GM19238 (cell line): ENCODE results near the gene C6orf163.
"Not testable (repeated sequence)": the region's sequence is repeated elsewhere in the genome, so short reads cannot be mapped to it uniquely, and the experiment has no call there.

Experiments
- DNase-seq: peaks from one replicate; pipeline ENCODE4 v3.0.0; 2011; ENCODE audit warnings: low spot score; ENCODE audit not compliant: insufficient read length

C6orf163 gene

DNA sequence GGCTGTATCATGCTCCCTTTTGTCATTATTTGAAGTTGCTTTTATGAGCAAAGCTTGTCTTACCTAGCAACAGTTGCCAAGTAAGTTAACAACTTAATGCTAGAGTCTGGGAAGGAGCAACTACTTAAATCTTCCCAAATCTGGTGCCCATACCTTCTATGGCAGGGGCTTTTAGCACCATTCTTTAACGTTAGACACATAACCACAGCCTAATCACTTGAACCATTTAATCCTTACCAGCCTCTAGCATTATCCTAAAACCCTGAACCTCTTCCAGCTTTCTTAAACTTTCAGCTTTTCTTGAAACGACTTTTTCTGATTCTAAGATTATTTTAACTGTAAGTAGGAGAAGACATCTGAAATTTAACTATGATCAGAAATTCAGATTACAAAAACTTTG is at the start of gene C6orf163:
Gene C6orf163, plus strand, starts transcription at position 83 of the 400 bp plus-strand sequence. Its CDS starts 287 bp downstream, at position 370.
- no peak for DNase-seq

GRCh38 chr6:87297119-87297518 is 47.5 kb upstream of the C6orf163 start:
- DNase-seq, result no peak

DNA sequence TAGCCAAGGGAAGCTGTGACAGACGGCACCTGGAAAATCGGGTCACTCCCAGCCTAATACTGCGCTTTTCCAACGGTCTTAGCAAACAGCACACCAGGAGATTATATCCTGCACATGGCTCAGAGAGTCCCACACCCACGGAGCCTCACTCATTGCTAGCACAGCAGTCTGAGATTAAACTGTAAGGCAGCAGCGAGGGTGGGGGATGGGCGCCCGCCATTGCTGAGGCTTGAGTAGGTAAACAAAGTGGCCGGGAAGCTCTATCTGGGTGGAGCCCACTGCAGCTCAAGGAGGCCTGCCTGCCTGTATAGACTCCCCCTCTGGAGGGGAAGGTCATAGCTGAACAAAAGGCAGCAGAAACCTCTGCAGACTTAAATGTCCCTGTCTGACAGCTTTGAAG is 43.3 kb upstream of the C6orf163 start:
- DNase-seq, result not testable (repeated sequence)

DNA sequence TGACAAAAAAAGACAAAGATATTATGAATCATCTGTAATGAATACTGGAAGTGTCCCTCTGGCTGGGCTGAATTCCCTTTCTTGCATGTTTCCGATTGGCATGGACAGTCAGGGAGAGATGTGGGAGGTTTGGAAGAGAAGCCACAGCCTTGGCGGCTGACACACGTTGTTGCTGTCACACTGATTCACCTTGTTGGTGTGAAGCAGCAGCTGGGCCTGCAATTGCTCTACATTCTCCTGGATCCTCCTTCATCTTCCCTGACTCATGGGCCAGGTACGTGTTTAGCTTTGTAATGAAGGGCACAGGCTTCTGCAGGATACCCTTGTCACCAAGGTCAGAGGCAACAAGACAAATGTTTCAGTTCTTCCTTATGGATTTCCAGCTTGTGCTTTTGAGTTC is 35.6 kb upstream of the C6orf163 start:
- no peak for DNase-seq

GRCh38 chr6:87312860-87313259 is 31.8 kb upstream of the C6orf163 start:
- DNase-seq, result no peak

- DNase-seq, result no peak
These were observed 29.5 kb upstream of the C6orf163 start for GRCh38 chr6:87315071-87315470.

DNA sequence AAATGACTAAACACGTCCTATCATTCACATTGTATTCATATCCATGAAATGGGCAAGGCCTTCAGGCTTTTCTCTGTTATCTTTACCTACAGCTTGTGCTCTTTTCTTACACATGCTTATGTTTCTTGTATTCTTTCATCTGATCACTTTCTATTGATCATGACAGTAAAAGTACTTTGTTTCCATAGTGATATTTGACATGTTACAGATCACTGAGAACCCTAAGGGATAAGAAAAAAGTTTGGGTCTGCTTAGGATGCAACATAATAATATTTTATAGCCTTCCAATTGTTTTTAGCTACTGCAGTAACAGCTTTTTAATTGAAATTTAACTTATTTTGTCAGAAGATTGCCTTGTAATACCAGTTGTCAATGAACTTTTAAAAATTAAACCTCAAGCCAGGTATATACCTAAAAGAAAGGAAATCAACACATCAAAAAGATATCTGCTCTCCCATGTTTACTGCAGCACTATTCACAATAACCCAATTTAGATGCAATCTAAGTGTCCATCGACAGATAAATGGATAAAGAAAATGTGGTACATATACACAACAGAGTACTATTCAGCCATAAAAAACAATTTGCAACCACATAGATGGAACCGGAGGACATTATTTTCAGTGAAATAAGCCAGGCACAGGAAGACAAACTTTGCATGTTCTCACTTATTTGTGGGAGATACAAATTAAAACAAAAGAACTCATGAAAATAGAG is 25.2 kb upstream of the C6orf163 start:
- no peak for DNase-seq

DNA sequence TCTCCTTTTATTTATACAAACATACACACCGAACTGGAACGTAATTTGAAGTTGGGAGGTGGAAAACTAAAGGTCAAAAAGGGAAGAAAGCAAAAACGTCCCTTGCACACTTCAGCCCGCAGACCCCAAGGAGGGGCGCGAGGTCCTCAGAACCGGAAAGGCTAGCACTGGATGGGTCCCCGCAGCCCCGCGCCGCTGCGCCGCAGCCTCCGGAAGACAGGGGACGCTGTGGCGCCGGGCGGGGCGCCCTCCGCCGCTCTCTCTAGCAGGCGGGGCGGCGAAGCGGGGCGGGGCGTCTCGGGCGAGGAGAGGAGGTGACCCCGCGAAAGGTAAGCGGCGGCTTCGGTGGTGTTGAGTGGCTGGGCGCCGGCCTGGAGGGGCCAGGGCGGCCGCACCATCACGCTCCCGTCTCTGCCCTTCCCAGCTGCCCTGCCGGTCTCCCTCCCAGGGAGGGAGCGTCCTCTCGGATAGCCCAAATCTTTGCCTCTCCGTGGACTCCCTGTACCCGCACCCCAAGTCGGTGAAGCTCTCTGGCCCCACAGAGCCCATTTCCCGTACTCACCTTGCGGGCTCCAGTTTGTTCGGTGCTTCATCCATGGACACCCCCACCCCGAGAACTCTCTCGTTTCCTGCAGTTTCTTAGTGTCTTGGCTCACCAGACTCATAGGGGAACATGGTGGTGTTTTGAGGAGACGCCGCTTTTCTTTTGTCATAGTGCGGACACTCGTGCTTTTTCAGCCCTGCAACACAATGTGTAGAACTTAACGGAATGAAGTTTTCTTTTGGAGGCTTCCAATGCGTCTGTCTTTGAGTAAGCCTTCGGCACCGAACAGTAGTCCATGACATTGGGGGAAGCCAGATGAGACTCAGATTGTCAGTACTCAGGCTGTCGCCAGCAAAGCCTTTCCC is 22.1 kb upstream of the C6orf163 start, which contains the start of gene SMIM8:
Gene SMIM8, plus strand, starts transcription at position 285 of the 909 bp plus-strand sequence. CDS start 14,444 bp downstream, outside the sequence.
- DNase-seq, result peak; percentile 87

GRCh38 chr6:87323880-87324279 is 20.7 kb upstream of the C6orf163 start:
- not testable (repeated sequence) for DNase-seq

GRCh38 chr6:87330961-87331360 is 13.7 kb upstream of the C6orf163 start:
- no peak for DNase-seq

GRCh38 chr6:87333033-87333432 is 11.6 kb upstream of the C6orf163 start:
- no peak for DNase-seq

DNA sequence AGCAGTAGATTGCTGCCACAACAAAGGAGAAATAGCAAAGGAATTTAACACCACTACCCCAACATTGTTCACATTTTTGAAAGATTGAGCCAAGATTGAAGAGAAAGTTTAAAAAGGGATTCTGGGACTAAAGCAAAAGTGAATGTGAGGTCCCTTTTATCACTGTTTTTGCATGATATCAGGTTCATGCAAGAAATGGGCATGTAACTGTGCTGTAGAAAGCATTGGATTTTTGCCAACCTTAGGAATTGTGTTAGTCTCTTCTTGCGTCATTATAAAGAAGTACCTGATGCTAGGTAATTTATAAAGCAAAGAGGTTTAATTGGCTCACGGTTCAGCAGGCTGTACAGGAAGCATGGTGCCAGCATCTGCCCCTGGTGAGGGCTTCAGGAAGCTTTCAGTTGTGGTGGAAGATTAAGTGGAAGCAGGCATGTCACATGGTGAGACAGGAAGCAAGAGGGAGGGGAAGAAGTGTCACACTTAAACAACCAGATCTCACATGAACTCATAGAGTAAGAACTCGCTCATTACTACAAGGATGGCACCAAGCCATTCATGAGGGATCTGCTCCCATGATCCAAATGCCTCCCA is 10.9 kb upstream of the C6orf163 start:
- no peak for DNase-seq

- no peak for DNase-seq
These were observed 9.9 kb upstream of the C6orf163 start for GRCh38 chr6:87334683-87335082.

DNA sequence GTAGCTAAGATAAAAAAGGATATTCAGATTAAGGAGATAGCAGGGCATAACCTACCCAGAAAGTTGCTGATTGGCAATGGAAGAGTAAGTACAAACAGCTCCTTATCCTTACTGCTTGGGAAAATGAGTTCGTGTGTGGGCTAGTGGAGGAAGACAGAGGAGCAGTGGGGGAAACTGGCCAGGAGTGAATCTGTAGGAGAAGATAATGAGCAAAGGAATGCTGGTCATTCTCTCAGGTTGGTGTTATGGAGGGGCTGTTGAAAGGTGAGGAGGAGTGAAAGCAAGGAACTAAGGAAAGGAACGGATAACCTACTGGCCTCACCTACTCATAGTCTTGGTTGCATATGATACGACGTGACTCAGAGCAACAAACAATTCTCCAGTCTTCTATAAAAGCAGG is 8.2 kb upstream of the C6orf163 start:
- DNase-seq, result no peak

- no peak for DNase-seq
These were observed 4.4 kb upstream of the C6orf163 start for GRCh38 chr6:87340230-87340629.

- DNase-seq, result no peak
These were observed 3.5 kb upstream of the C6orf163 start for GRCh38 chr6:87341158-87341557.

DNA sequence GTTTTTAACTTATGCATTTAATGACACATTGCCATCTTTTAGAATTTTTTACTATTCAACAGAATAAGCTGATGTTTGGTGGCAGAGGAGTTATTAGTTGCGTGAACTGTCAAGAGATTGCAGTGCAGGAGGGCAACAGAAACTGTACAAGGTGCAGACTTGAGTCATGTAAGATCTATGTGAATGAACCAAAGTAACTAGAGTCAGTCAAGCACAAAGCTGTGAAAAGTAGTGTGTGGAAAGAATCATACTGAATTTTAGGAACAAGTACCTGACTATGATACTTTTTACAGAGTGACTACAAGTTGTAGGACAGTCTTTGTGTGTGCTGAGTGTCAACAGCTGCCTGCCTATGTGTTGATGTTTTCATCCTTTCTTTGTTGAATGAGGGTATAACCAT is 2.7 kb upstream of the C6orf163 start:
- DNase-seq, result no peak

DNA sequence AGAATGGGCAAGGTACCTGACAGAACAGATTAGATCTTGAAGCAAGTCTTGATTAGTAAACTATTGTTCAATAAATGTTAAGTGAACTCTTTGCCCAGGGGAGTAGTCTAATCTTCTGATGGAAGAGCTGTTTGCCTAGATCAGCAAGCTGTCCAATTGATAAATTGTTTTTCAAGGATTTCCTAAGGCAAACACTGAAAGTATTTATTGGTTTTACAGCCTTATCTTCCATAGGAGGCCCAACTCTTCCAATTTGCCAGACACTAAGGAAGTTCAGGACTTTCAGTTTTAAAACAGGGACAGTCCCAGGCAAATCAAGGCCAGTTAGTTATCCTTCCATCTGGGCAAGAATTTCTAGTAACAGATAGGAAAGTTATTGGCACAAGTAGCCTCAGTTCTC is 1.8 kb upstream of the C6orf163 start:
- no peak for DNase-seq

GRCh38 chr6:87346700-87347099 is 2.1 kb downstream of the C6orf163 start:
- no peak for DNase-seq

DNA sequence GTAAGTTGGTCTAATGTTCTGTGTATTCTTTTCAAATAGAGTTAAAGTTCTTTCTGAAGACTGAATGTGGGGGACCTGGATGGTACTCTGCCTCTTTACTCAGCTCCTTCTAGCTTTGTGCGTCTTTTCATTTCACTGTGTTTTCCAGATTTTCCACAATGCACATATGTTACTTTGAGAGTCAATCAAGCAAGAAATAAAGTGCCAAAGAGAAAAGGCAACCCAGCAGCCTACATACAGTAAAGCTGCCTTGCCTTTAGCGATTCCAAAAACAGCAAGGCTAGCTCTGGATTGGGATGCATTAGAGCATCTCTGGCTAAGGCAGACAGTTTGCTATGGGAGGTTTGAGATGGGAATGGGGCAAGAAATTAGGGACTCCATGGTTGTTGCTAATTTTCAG is 5.3 kb downstream of the C6orf163 start:
- DNase-seq, result no peak

GRCh38 chr6:87350516-87350915 is 5.9 kb downstream of the C6orf163 start:
- no peak for DNase-seq

- DNase-seq, result no peak
These were observed 7.0 kb downstream of the C6orf163 start for GRCh38 chr6:87351583-87351982.
